NCI-H187 treated with DMSO at 0.1 percent for 48 hours (cell line): Measurements from ENCODE around the gene POLR3H.

Source experiments
- DNase-seq: peaks from one replicate; lab custom pipeline; 2025; lab: John Stamatoyannopoulos, UW

The POLR3H gene

GRCh38 chr22:41516462-41516861 lies 27.8 kb downstream of the POLR3H start:
- DNase-seq = no peak

- DNase-seq = no peak
Measured at GRCh38 chr22:41513391-41513790, 30.9 kb downstream of the POLR3H start.

GRCh38 chr22:41512421-41513194 lies 31.7 kb downstream of the POLR3H start:
- no peak for DNase-seq

GRCh38 chr22:41511521-41511968 lies 32.7 kb downstream of the POLR3H start:
- DNase-seq = no peak

- no peak for DNase-seq
Measured at GRCh38 chr22:41508770-41509170, 35.5 kb downstream of the POLR3H start.

GRCh38 chr22:41507330-41508063 lies 36.8 kb downstream of the POLR3H start:
- DNase-seq = no peak

- no peak for DNase-seq
Measured at GRCh38 chr22:41505511-41506220, 38.6 kb downstream of the POLR3H start.

- no peak for DNase-seq
Measured at GRCh38 chr22:41504816-41505215, 39.5 kb downstream of the POLR3H start.

GRCh38 chr22:41504397-41504796 lies 39.9 kb downstream of the POLR3H start:
- DNase-seq = no peak

GRCh38 chr22:41501209-41501608 lies 43.1 kb downstream of the POLR3H start:
- no peak for DNase-seq

- no peak for DNase-seq
Measured at GRCh38 chr22:41500303-41500702, 44.0 kb downstream of the POLR3H start.

- no peak for DNase-seq
Measured at GRCh38 chr22:41499624-41500280, 44.5 kb downstream of the POLR3H start.

GRCh38 chr22:41498303-41498835 lies 45.9 kb downstream of the POLR3H start:
- DNase-seq = no peak

- DNase-seq = no peak
Measured at GRCh38 chr22:41491374-41492100, 52.7 kb downstream of the POLR3H start.

GRCh38 chr22:41488596-41489385 lies 55.5 kb downstream of the POLR3H start:
- no peak for DNase-seq

GRCh38 chr22:41488076-41488475 lies 56.2 kb downstream of the POLR3H start:
- no peak for DNase-seq

- DNase-seq = no peak
Measured at GRCh38 chr22:41487037-41487935, 57.0 kb downstream of the POLR3H start.

- no peak for DNase-seq
Measured at GRCh38 chr22:41485033-41485432, 59.2 kb downstream of the POLR3H start.

- no peak for DNase-seq
Measured at GRCh38 chr22:41482319-41482935, 61.8 kb downstream of the POLR3H start.
